ENCODE data around the gene PARP3. TPM values are rescaled to one million over a fixed set of nuclear protein-coding genes. Genes with fewer than 3 reads are reported as not detected.
"Not testable (repeated sequence)": the region's sequence is repeated elsewhere in the genome, so short reads cannot be mapped to it uniquely, and the experiment has no call there.

Gene PARP3
- total RNA-seq, 1 donor from 2014 or later, result 29.5 TPM

DNA sequence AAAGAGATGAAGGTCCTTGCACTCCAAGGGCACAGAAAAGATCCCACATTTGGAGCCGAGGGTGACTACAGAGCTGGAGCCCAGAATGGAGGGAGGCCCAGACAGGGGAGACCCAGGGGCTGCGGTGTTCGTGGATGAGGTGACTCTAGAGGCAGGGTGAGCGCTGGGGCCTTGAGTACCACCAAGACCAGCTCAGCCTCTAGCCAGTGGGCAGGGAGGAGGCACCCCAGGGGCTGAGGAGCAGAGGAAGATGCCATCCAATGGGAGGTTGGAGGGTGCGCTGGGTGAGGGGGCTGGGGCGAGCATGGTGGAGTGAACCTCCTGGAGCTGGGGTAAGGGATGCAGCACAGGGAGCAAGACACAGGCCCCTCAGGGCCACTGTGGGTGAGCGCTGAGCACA lies 13.7 kb upstream of the PARP3 start:
- intact Hi-C loops (cut with DNase I), result no loop called here
- H3K4me3 ChIP-seq, result no peak overlapping the region
- no peak for TF ChIP-seq CTCF (IDR thresholded peaks at IDR 0.05)
- H3K4me1 ChIP-seq, result no peaks in the 10 kb centered on the region
- DNase-seq (ENCODE audit: low spot score in 2 of 2), result peak in 1 of 2 donors; percentile 39
- no peak overlapping the region for H3K27ac ChIP-seq
- no peaks in the 10 kb centered on the region for H3K27me3 ChIP-seq
- peaks cover 7 to 12% of the 10 kb centered on the region in 2 donors for H3K36me3 ChIP-seq
- H3K9me3 ChIP-seq, result no peaks in the 10 kb centered on the region

- peaks cover 11 to 17% of the 10 kb centered on the region in 2 donors for H3K36me3 ChIP-seq
- H3K4me3 ChIP-seq; H3K9me3 ChIP-seq; H3K27ac ChIP-seq; intact Hi-C loops (cut with DNase I); H3K4me1 ChIP-seq; H3K27me3 ChIP-seq: not testable (repeated sequence)
- DNase-seq (ENCODE audit: low spot score in 2 of 2), result peak in 1 of 2 donors; percentile 42
These were observed 13.2 kb upstream of the PARP3 start for GRCh38 chr3:51928981-51929380.

- H3K36me3 ChIP-seq, result peaks cover 17 to 23% of the 10 kb centered on the region in 2 donors
- H3K4me1 ChIP-seq, result no peaks in the 10 kb centered on the region
- no peak for TF ChIP-seq CTCF (IDR thresholded peaks at IDR 0.05)
- H3K27me3 ChIP-seq, result no peaks in the 10 kb centered on the region
- DNase-seq (ENCODE audit: low spot score in 2 of 2), result peak in 1 of 2 donors; percentile 43
- no peak overlapping the region for H3K27ac ChIP-seq
- intact Hi-C loops (cut with DNase I), result no loop called here
- H3K4me3 ChIP-seq, result no peak overlapping the region
- H3K9me3 ChIP-seq, result no peaks in the 10 kb centered on the region
These were observed 12.7 kb upstream of the PARP3 start for GRCh38 chr3:51929420-51930003.

- Histone ChIP-seq H3K27ac (no peak overlapping the region), H3K9me3 (no peaks in the 10 kb centered on the region), H3K27me3 (no peaks in the 10 kb centered on the region), H3K36me3 (peaks cover 26 to 32% of the 10 kb centered on the region in 2 donors), H3K4me3 (no peak overlapping the region), H3K4me1 (no peaks in the 10 kb centered on the region)
- no peak for TF ChIP-seq CTCF (IDR thresholded peaks at IDR 0.05)
- peak in 1 of 2 donors; percentile 41 for DNase-seq (ENCODE audit: low spot score in 2 of 2)
- intact Hi-C loops (cut with DNase I), result no loop called here
These were observed 11.7 kb upstream of the PARP3 start for GRCh38 chr3:51930439-51930838.

- peak in 1 of 2 donors; percentile 16 for DNase-seq (ENCODE audit: low spot score in 2 of 2)
- Histone ChIP-seq H3K27me3 (no peaks in the 10 kb centered on the region), H3K36me3 (peaks cover 39 to 45% of the 10 kb centered on the region in 2 donors), H3K4me3 (no peak overlapping the region), H3K4me1 (no peaks in the 10 kb centered on the region), H3K9me3 (no peaks in the 10 kb centered on the region), H3K27ac (no peak overlapping the region)
- intact Hi-C loops (cut with DNase I), result no loop called here
- TF ChIP-seq CTCF (IDR thresholded peaks at IDR 0.05), result no peak
These were observed 10.4 kb upstream of the PARP3 start for GRCh38 chr3:51931756-51932155.

DNA sequence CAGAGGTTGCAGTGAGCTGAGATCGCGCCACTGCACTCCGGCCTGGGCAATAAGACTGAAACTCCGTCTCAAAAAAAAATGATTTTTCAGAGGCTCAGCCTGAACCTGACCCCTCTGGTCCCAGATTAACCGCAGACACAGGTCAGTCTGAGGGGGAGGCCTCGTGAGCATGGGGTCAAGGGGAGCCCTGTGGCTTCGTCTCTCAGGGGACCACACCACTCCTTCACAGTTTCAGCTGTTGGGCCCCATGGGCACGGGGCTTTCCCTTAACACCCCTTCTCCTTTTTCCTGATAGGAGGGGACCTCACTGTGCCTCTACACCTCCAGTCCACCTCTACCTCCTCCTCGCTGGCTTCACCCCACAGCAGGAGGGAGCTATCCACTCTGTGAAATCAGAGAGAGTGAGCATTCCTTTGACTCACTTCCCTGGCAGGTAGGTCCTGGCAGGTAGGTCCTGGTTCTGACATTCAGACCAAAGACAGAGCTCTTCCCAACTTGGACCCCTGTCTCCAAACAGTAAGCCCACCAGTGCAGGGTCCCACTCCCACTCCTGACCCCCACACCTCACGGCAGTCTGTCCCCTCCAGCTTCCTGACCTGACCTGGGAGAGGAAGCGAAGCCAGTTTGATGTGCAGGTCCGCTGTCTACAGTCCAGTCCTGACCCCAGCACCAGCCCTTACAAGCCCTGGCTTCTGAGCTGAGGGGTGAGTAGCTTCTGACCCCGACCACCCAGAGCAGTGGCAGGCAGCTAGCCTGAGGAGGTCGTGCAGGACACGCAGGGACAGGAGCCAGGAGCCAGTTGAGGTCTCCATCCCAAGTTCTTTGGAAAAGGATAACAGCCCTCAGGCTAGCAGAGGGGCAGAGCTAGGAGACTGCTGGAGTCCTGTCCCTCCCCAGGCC lies 9.4 kb upstream of the PARP3 start:
- TF ChIP-seq CTCF (IDR thresholded peaks at IDR 0.05), result no peak

More for the DNA sequence above, 9.4 kb upstream of the PARP3 start:
- DNase-seq (ENCODE audit: low spot score in 2 of 2), result peak in 1 of 2 donors; percentile 53
- peaks cover 48 to 55% of the 10 kb centered on the region in 2 donors for H3K36me3 ChIP-seq
- H3K4me3 ChIP-seq, result no peak overlapping the region
- H3K27me3 ChIP-seq, result no peaks in the 10 kb centered on the region
- no peaks in the 10 kb centered on the region for H3K4me1 ChIP-seq
- no peaks in the 10 kb centered on the region for H3K9me3 ChIP-seq
- intact Hi-C loops (cut with DNase I), result no loop called here
- H3K27ac ChIP-seq, result no peak overlapping the region

Measured in ascending aorta (tissue), 2 donors.